MCF 10A (cell line): Measurements from ENCODE around the gene PPP1R26. TPM values are rescaled to one million over a fixed set of nuclear protein-coding genes. Genes with fewer than 3 reads are reported as not detected.

Experiments used
- BruUV-seq: library from RNA; stranded (reverse); fragments of 400-500 nt; replicated peaks from 2 replicates; lab custom pipeline; 2021; lab: Mats Ljungman, UMichigan
- CTCF ChIA-PET: fragments of 300-600 bp; sonication (Branson Sonifier 250); formaldehyde crosslinking; extraction: SDS; loops from one replicate; lab custom pipeline; 2021; ENCODE audit warnings: antibody characterized with exemption, inconsistent platforms; lab: Yijun Ruan, JAX
- POLR2A ChIA-PET: fragments of 300-600, 350-650 bp; sonication (Branson Sonifier 250); formaldehyde crosslinking; extraction: SDS; loops from one replicate; lab custom pipeline; 2020; ENCODE audit warnings: antibody characterized with exemption, inconsistent platforms; lab: Yijun Ruan, JAX
- DNase-seq: peaks from one replicate; pipeline ENCODE4 v3.0.0-alpha.2; 2018; ENCODE audit not compliant: unreplicated experiment
- H3K27ac Mint-ChIP-seq: one replicate; pipeline ENCODE4 v1.8.0; 2022; ENCODE audit warnings: mild to moderate bottlenecking, low read depth, mixed read lengths; ENCODE audit not compliant: unreplicated experiment
- H3K27me3 Mint-ChIP-seq: one replicate; pipeline ENCODE4 v1.8.0; 2022; ENCODE audit warnings: mixed read lengths; ENCODE audit not compliant: insufficient read depth, unreplicated experiment
- H3K36me3 Mint-ChIP-seq: one replicate; pipeline ENCODE4 v1.8.0; 2022; ENCODE audit warnings: mild to moderate bottlenecking, moderate library complexity, mixed read lengths; ENCODE audit not compliant: insufficient read depth, unreplicated experiment
- H3K4me1 Mint-ChIP-seq: one replicate; pipeline ENCODE4 v1.8.0; 2022; ENCODE audit warnings: mixed read lengths; ENCODE audit not compliant: insufficient read depth, unreplicated experiment
- H3K4me3 Mint-ChIP-seq: one replicate; pipeline ENCODE4 v1.8.0; 2022; ENCODE audit warnings: mild to moderate bottlenecking, moderate library complexity, mixed read lengths; ENCODE audit not compliant: unreplicated experiment
- H3K9me3 Mint-ChIP-seq: one replicate; pipeline ENCODE4 v1.8.0; 2022; ENCODE audit warnings: mixed read lengths; ENCODE audit not compliant: unreplicated experiment
- CTCF ChIP-seq: fragments of 200-600 bp; IDR thresholded peaks from one replicate; pipeline ENCODE4 v1.8.0; 2022; ENCODE audit warnings: antibody characterized with exemption, mild to moderate bottlenecking; ENCODE audit not compliant: unreplicated experiment
- intact Hi-C: fragments of 100-400 bp; cut with micrococcal nuclease; formaldehyde crosslinking; loops from 2 replicates; pipeline ENCODE4 v1.14.1; 2022
- total RNA-seq: library from RNA; stranded (reverse); gene quantifications from 2 replicates; pipeline ENCODE4 v1.2.3, GENCODE V29; 2022

The PPP1R26 gene
- total RNA-seq, 1 experiment from 2014 or later, result 19.1 TPM

GRCh38 chr9:135503371-135504261 is 24.0 kb downstream of the PPP1R26 start:
- Mint-ChIP-seq H3K27ac (no peak overlapping the region), H3K4me3 (no peak overlapping the region), H3K4me1 (no peaks in the 10 kb centered on the region), H3K36me3 (peaks cover 30% of the 10 kb centered on the region), H3K27me3 (no peaks in the 10 kb centered on the region), H3K9me3 (no peaks in the 10 kb centered on the region)
- ChIA-PET POLR2A (interaction anchor here (1.1 kb wide), 1 partner anchor 9 kb away, joined by 4 read pairs; no protein-coding TSS in a partner anchor), CTCF (interaction anchor here (0.7 to 1.7 kb wide), 5 partner anchors 15 to 126 kb away, joined by 3 to 6 read pairs (median 3); no protein-coding TSS in a partner anchor)
- intact Hi-C loops, result no loop called here
- TF ChIP-seq CTCF, result no peak
- DNase-seq, result no peak
- no TSS peak for BruUV-seq

- H3K9me3 Mint-ChIP-seq, result peaks cover 8% of the 10 kb centered on the region
- no peaks in the 10 kb centered on the region for H3K27me3 Mint-ChIP-seq
- peaks cover 30% of the 10 kb centered on the region for H3K36me3 Mint-ChIP-seq
- ChIA-PET POLR2A (interaction anchor here (1.0 to 1.1 kb wide), 2 partner anchors 10 to 24 kb away, joined by 3 to 4 read pairs; no protein-coding TSS in a partner anchor), CTCF (interaction anchor here (0.6 to 1.7 kb wide), 8 partner anchors 16 to 1727 kb away, joined by 3 to 6 read pairs (median 3); no protein-coding TSS in a partner anchor)
- no peak overlapping the region for H3K4me3 Mint-ChIP-seq
- no peak overlapping the region for H3K27ac Mint-ChIP-seq
- TSS peak; percentile 34 for BruUV-seq
- peak; percentile 59 for DNase-seq
- intact Hi-C loops, result no loop called here
- no peaks in the 10 kb centered on the region for H3K4me1 Mint-ChIP-seq
- TF ChIP-seq CTCF, result peak; percentile 75
Observed at GRCh38 chr9:135504262-135505243, 25.0 kb downstream of the PPP1R26 start.

- ChIA-PET CTCF (interaction anchor here (0.6 to 1.7 kb wide), 7 partner anchors 17 to 491 kb away, joined by 3 to 6 read pairs (median 3); no protein-coding TSS in a partner anchor), POLR2A (interaction anchor here (1.0 to 1.5 kb wide), 2 partner anchors 25 kb away, joined by 3 read pairs; no protein-coding TSS in a partner anchor)
- Mint-ChIP-seq H3K9me3 (peaks cover 9% of the 10 kb centered on the region), H3K27ac (no peak overlapping the region), H3K4me1 (no peaks in the 10 kb centered on the region), H3K4me3 (no peak overlapping the region), H3K36me3 (peaks cover 27% of the 10 kb centered on the region), H3K27me3 (no peaks in the 10 kb centered on the region)
- intact Hi-C loops, result no loop called here
- no peak for TF ChIP-seq CTCF
- DNase-seq, result no peak
- BruUV-seq, result no TSS peak
Observed at GRCh38 chr9:135505406-135506187, 26.0 kb downstream of the PPP1R26 start.
